HepG2 (cell line): Measurements from ENCODE around the gene GON4L. TPM values are rescaled to one million over a fixed set of nuclear protein-coding genes. Genes with fewer than 3 reads are reported as not detected.

Experiments used
- ERF ChIP-seq: IDR thresholded peaks from 2 replicates; pipeline ENCODE4 v1.6.1; 2018; ENCODE audit warnings: missing biosample characterization, missing genetic modification reagents
- FOSL2 ChIP-seq: sonication (generic); formaldehyde crosslinking; IDR thresholded peaks from 2 replicates; pipeline ENCODE4 v1.4.0; 2020; ENCODE audit warnings: missing genetic modification reagents
- FOXA3 ChIP-seq: IDR thresholded peaks from 2 replicates; pipeline ENCODE4 v1.6.1; 2016; ENCODE audit warnings: missing genetic modification reagents, missing compliant biosample characterization
- KMT2A ChIP-seq: sonication (generic); formaldehyde crosslinking; IDR thresholded peaks from 2 replicates; pipeline ENCODE4 v1.4.0; 2020; ENCODE audit warnings: missing genetic modification reagents
- PHF8 ChIP-seq: sonication (generic); formaldehyde crosslinking; IDR thresholded peaks from 2 replicates; pipeline ENCODE4 v1.5.0; 2020; ENCODE audit warnings: missing genetic modification reagents
- POLR2A ChIP-seq, 2 experiments: IDR thresholded peaks; 2 replicates each; pipeline ENCODE4 v1.6.1; 2011; ENCODE audit warnings: low read depth in 2 of 2, low read length in 2 of 2, mild to moderate bottlenecking in 1 of 2, moderate library complexity in 1 of 2; ENCODE audit not compliant: insufficient read depth in 1 of 2
- REL ChIP-seq: sonication (generic); formaldehyde crosslinking; conservative IDR thresholded peaks from 2 replicates; pipeline ENCODE4 v1.8.0; 2022; ENCODE audit warnings: mild to moderate bottlenecking, missing genetic modification reagents, moderate library complexity
- REPIN1 ChIP-seq: sonication (generic); formaldehyde crosslinking; IDR thresholded peaks from 2 replicates; pipeline ENCODE4 v1.8.0; 2022; ENCODE audit warnings: missing genetic modification reagents, low read depth, mild to moderate bottlenecking, borderline replicate concordance
- SMYD3 ChIP-seq: sonication (generic); formaldehyde crosslinking; IDR thresholded peaks from 2 replicates; pipeline ENCODE4 v1.8.1; 2023; ENCODE audit warnings: mild to moderate bottlenecking, missing genetic modification reagents
- ZFX ChIP-seq: sonication (generic); formaldehyde crosslinking; IDR thresholded peaks from 2 replicates; pipeline ENCODE4 v1.4.0; 2020; ENCODE audit warnings: mild to moderate bottlenecking, low read depth, missing genetic modification reagents, moderate library complexity
- ZNF556 ChIP-seq: sonication (generic); formaldehyde crosslinking; IDR thresholded peaks from 2 replicates; pipeline ENCODE4 v1.4.0; 2020; ENCODE audit warnings: mild to moderate bottlenecking, missing genetic modification reagents, borderline replicate concordance
- polyA plus RNA-seq, 8 experiments: library from polyadenylated mRNA; depleted of rRNA in 3 of 8; stranded (reverse) in 7 of 8; unstranded in 1 of 8; fragments of >200 nt; fragmentation: Illumina TruSeq in 4 of 8; extraction: Trizol in 4 of 8; gene quantifications; 2 replicates each; pipeline versions ENCODE4 v1.2.1 to v1.2.3, GENCODE V29; 2011 to 2016; ENCODE audit warnings: low read depth in 4 of 8, missing spikeins in 1 of 8, mixed read lengths in 1 of 8; ENCODE audit not compliant: insufficient read depth in 1 of 8
- total RNA-seq, 5 experiments: library from RNA; depleted of rRNA; stranded (reverse); fragments of >200 nt; fragmentation: Illumina TruSeq; extraction: Trizol; gene quantifications; 2 replicates each; pipeline ENCODE4 v1.2.3, GENCODE V29; 2016; ENCODE audit warnings: low read depth in 1 of 5
- TF ChIP-seq, protein P1 (sequence below): sonication (generic); formaldehyde crosslinking; IDR thresholded peaks from 2 replicates; pipeline ENCODE4 v1.4.0; 2020; ENCODE audit warnings: missing genetic modification reagents
- TF ChIP-seq, protein P2 (sequence below), 2 experiments: fragments of 450-650 bp in 1 of 2; sonication (generic) in 1 of 2; formaldehyde crosslinking in 1 of 2; IDR thresholded peaks; 2 replicates each; pipeline versions ENCODE4 v1.6.1 to v1.8.0; 2016 to 2022; ENCODE audit warnings: antibody characterized with exemption in 1 of 2, mild to moderate bottlenecking in 1 of 2, missing genetic modification reagents in 1 of 2

GON4L gene
- total and polyA plus RNA-seq, 2 of the 13 experiments (the other 11 are each of a cell fraction or from before 2014, with no cell fraction given): 14.6 to 19.6 TPM

DNA sequence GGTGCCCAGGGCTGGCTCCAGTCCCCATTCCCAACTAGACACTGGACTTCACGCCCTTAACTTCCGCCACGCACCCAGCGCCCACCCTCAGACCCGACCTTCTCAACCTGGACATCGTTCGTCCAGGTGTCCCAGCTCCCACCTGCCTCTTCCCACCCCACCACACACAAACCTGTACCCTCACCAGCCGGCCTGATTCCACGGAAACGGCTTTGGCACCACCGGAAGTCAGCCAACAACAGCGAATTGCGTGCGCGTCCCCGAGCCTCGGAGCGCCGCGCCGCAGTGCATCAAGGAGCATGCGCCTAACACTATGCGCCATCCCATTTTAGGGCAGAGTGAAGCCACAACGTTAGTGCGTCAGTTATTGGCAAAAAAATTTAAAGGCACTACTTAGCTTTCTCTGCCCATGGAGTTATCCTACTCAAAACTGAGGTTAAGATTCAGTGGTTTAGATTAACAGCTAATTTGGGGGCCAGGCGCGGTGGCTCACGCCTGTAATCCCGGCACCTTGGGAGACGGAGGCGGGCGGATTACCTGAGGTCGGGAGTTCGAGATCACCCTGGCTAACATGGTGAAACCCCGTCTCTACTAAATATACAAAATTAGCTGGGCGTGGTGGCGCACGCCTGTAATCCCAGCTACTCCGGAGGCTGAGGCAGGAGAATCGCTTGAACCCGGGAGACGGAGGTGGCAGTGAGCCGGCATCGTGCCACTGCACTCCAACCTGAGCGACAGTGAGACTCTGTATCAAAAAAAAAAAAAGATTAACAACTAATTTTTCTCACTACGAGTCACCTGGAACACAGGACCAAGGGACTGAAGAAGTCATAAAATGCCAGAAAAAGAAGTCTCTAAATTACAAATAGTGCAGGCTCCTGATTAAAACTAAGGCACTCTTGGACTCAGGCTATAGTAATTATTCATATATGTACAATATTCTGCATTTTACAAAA, at the start of gene GON4L (continued):
- TF ChIP-seq, protein P1, sequence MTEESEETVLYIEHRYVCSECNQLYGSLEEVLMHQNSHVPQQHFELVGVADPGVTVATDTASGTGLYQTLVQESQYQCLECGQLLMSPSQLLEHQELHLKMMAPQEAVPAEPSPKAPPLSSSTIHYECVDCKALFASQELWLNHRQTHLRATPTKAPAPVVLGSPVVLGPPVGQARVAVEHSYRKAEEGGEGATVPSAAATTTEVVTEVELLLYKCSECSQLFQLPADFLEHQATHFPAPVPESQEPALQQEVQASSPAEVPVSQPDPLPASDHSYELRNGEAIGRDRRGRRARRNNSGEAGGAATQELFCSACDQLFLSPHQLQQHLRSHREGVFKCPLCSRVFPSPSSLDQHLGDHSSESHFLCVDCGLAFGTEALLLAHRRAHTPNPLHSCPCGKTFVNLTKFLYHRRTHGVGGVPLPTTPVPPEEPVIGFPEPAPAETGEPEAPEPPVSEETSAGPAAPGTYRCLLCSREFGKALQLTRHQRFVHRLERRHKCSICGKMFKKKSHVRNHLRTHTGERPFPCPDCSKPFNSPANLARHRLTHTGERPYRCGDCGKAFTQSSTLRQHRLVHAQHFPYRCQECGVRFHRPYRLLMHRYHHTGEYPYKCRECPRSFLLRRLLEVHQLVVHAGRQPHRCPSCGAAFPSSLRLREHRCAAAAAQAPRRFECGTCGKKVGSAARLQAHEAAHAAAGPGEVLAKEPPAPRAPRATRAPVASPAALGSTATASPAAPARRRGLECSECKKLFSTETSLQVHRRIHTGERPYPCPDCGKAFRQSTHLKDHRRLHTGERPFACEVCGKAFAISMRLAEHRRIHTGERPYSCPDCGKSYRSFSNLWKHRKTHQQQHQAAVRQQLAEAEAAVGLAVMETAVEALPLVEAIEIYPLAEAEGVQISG (CRISPR knock-in tag): peak; percentile 90
- peak; percentile 74 to 94 for TF ChIP-seq POLR2A (IDR thresholded peaks at IDR 0.05; ENCODE audit: insufficient read depth in 1 of 2, low read depth in 2 of 2, low read length in 2 of 2)
- peak; percentile 85 for TF ChIP-seq FOSL2
- TF ChIP-seq FOXA3: peak; percentile 58; the same call in 1 of the 2 replicates
- peak; percentile 74 for TF ChIP-seq ZFX (CRISPR knock-in tag)
- TF ChIP-seq REPIN1: peak; percentile 66; the same call in 1 of the 2 replicates
- peak; percentile 88 for TF ChIP-seq ERF (CRISPR knock-in tag)
- TF ChIP-seq, protein P2, sequence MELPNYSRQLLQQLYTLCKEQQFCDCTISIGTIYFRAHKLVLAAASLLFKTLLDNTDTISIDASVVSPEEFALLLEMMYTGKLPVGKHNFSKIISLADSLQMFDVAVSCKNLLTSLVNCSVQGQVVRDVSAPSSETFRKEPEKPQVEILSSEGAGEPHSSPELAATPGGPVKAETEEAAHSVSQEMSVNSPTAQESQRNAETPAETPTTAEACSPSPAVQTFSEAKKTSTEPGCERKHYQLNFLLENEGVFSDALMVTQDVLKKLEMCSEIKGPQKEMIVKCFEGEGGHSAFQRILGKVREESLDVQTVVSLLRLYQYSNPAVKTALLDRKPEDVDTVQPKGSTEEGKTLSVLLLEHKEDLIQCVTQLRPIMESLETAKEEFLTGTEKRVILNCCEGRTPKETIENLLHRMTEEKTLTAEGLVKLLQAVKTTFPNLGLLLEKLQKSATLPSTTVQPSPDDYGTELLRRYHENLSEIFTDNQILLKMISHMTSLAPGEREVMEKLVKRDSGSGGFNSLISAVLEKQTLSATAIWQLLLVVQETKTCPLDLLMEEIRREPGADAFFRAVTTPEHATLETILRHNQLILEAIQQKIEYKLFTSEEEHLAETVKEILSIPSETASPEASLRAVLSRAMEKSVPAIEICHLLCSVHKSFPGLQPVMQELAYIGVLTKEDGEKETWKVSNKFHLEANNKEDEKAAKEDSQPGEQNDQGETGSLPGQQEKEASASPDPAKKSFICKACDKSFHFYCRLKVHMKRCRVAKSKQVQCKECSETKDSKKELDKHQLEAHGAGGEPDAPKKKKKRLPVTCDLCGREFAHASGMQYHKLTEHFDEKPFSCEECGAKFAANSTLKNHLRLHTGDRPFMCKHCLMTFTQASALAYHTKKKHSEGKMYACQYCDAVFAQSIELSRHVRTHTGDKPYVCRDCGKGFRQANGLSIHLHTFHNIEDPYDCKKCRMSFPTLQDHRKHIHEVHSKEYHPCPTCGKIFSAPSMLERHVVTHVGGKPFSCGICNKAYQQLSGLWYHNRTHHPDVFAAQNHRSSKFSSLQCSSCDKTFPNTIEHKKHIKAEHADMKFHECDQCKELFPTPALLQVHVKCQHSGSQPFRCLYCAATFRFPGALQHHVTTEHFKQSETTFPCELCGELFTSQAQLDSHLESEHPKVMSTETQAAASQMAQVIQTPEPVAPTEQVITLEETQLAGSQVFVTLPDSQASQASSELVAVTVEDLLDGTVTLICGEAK (IDR thresholded peaks at IDR 0.05): peak; percentile 24; the same call in 1 of the 2 replicates
- TF ChIP-seq, protein P2 (CRISPR knock-in tag; IDR thresholded peaks at IDR 0.05): 0 out of 2 replicates have a peak, but pooled peaks have one; percentile 52
- peak; percentile 92 for TF ChIP-seq PHF8 (CRISPR knock-in tag)
- 0 out of 2 replicates have a peak, but pooled peaks have one; percentile 19 for TF ChIP-seq REL (CRISPR knock-in tag)
- TF ChIP-seq KMT2A (CRISPR knock-in tag): peak; percentile 66; the same call in 1 of the 2 replicates
- TF ChIP-seq SMYD3: 0 out of 2 replicates have a peak, but pooled peaks have one; percentile 36
- TF ChIP-seq ZNF556 (CRISPR knock-in tag): peak; percentile 54; the same call in 1 of the 2 replicates
